Thymus (tissue), 11 donors: Measurements from ENCODE around the gene GSDMA. TPM values are rescaled to one million over a fixed set of nuclear protein-coding genes. Genes with fewer than 3 reads are reported as not detected.

Source experiments
- DNase-seq, 9 donors: peaks; one replicate each; pipeline ENCODE4 v3.0.0-alpha.2; 2013; ENCODE audit warnings: low spot score in 9 of 9, low read depth in 6 of 9, missing footprints in 1 of 9
- H3K27ac ChIP-seq, 2 donors: one replicate each; pipeline ENCODE4 v1.5.1; 2013; ENCODE audit warnings: control low read depth in 1 of 2, low read depth in 1 of 2, low read length in 1 of 2, mild to moderate bottlenecking in 1 of 2, moderate library complexity in 1 of 2
- H3K27me3 ChIP-seq, 2 donors: one replicate each; pipeline ENCODE4 v1.5.1; 2013; ENCODE audit warnings: low read length in 1 of 2; ENCODE audit not compliant: control insufficient read depth in 2 of 2, insufficient read depth in 1 of 2
- H3K36me3 ChIP-seq, 2 donors: one replicate each; pipeline ENCODE4 v1.5.1; 2013; ENCODE audit warnings: low read length in 1 of 2, mild to moderate bottlenecking in 1 of 2, moderate library complexity in 1 of 2; ENCODE audit not compliant: control insufficient read depth in 2 of 2, insufficient read depth in 2 of 2
- H3K4me1 ChIP-seq, 2 donors: one replicate each; pipeline ENCODE4 v1.5.1; 2013; ENCODE audit warnings: low read length in 2 of 2; ENCODE audit not compliant: control insufficient read depth in 2 of 2, insufficient read depth in 2 of 2
- H3K4me3 ChIP-seq, 2 donors: one replicate each; pipeline ENCODE4 v1.5.1; 2013; ENCODE audit warnings: low read length in 2 of 2, control low read depth in 1 of 2, mild to moderate bottlenecking in 1 of 2
- H3K9me3 ChIP-seq, 2 donors: one replicate each; pipeline ENCODE4 v1.5.1; 2013; ENCODE audit warnings: low read length in 1 of 2, mild to moderate bottlenecking in 1 of 2; ENCODE audit not compliant: control insufficient read depth in 2 of 2, insufficient read depth in 1 of 2
- WGBS: extraction: QIAGEN DNeasy Blood & Tissue Kit; methylation state at CpG from one replicate; pipeline ENCODE4 v1.1.7; 2013; 5-methylcytosine and 5-hydroxymethylcytosine counted together
- polyA plus RNA-seq: library from polyadenylated mRNA; stranded (reverse); fragments of 200-250 nt; gene quantifications from one replicate; pipeline ENCODE4 v1.2.3, GENCODE V29; 2013
- total RNA-seq: library from RNA; stranded (reverse); fragments of 120-200 nt; gene quantifications from one replicate; pipeline ENCODE4 v1.2.4, GENCODE V29; 2013
- donor health status: healthy.

Gene GSDMA
- total and polyA plus RNA-seq, 2 donors: 0.57 to 1.7 TPM

- no peak overlapping the region for H3K27ac ChIP-seq
- H3K9me3 ChIP-seq: no peaks in the 10 kb centered on the region
- peaks cover 2 to 22% of the 10 kb centered on the region in 2 donors for H3K4me1 ChIP-seq
- WGBS: 92% methylated on average over 6 of the region's 6 CpGs
- no peaks in the 10 kb centered on the region for H3K36me3 ChIP-seq
- H3K4me3 ChIP-seq: no peak overlapping the region
- DNase-seq: no peak
- H3K27me3 ChIP-seq: peaks cover 0 to 23% of the 10 kb centered on the region in 2 donors
Observed at GRCh38 chr17:39966771-39967170, 4.0 kb downstream of the GSDMA start.

GRCh38 chr17:39968761-39969160 is 6.0 kb downstream of the GSDMA start:
- Histone ChIP-seq H3K4me1 (peaks cover 0 to 6% of the 10 kb centered on the region in 2 donors), H3K9me3 (no peaks in the 10 kb centered on the region), H3K36me3 (no peaks in the 10 kb centered on the region), H3K4me3 (no peak overlapping the region), H3K27ac (no peak overlapping the region), H3K27me3 (peaks cover 0 to 24% of the 10 kb centered on the region in 2 donors)
- 92% methylated on average over 2 of the region's 2 CpGs for WGBS
- no peak for DNase-seq

GRCh38 chr17:39969375-39969774 is 6.6 kb downstream of the GSDMA start:
- H3K4me3 ChIP-seq: no peak overlapping the region
- no peak for DNase-seq
- no peak overlapping the region for H3K27ac ChIP-seq
- peaks cover 0 to 24% of the 10 kb centered on the region in 2 donors for H3K27me3 ChIP-seq
- 95% methylated on average over 6 of the region's 6 CpGs for WGBS
- no peaks in the 10 kb centered on the region for H3K9me3 ChIP-seq
- no peaks in the 10 kb centered on the region for H3K36me3 ChIP-seq
- H3K4me1 ChIP-seq: peaks cover 0 to 3% of the 10 kb centered on the region in 2 donors

GRCh38 chr17:39970157-39970692 is 7.4 kb downstream of the GSDMA start:
- no peaks in the 10 kb centered on the region for H3K9me3 ChIP-seq
- 80% methylated on average over 7 of the region's 7 CpGs for WGBS
- DNase-seq: no peak

GRCh38 chr17:39971076-39971603 is 8.3 kb downstream of the GSDMA start:
- no peak overlapping the region for H3K27ac ChIP-seq
- 98% methylated on average over 4 of the region's 4 CpGs for WGBS
- peaks cover 0 to 22% of the 10 kb centered on the region in 2 donors for H3K27me3 ChIP-seq
- H3K36me3 ChIP-seq: no peaks in the 10 kb centered on the region
- H3K9me3 ChIP-seq: no peaks in the 10 kb centered on the region
- peaks cover 0 to 3% of the 10 kb centered on the region in 2 donors for H3K4me1 ChIP-seq
- no peak for DNase-seq
- H3K4me3 ChIP-seq: no peak overlapping the region

More at GRCh38 chr17:39970157-39970692, 7.4 kb downstream of the GSDMA start:
- no peak overlapping the region for H3K4me3 ChIP-seq
- H3K36me3 ChIP-seq: no peaks in the 10 kb centered on the region
- H3K27ac ChIP-seq: no peak overlapping the region
- H3K4me1 ChIP-seq: peaks cover 0 to 3% of the 10 kb centered on the region in 2 donors
- peaks cover 0 to 24% of the 10 kb centered on the region in 2 donors for H3K27me3 ChIP-seq

- H3K4me1 ChIP-seq: peaks cover 0 to 3% of the 10 kb centered on the region in 2 donors
- no peak overlapping the region for H3K27ac ChIP-seq
- no peak for DNase-seq
- 47% methylated on average over 3 of the region's 3 CpGs for WGBS
- H3K27me3 ChIP-seq: peaks cover 0 to 22% of the 10 kb centered on the region in 2 donors
- H3K4me3 ChIP-seq: no peak overlapping the region
- H3K36me3 ChIP-seq: no peaks in the 10 kb centered on the region
- H3K9me3 ChIP-seq: no peaks in the 10 kb centered on the region
Observed at GRCh38 chr17:39972271-39972670, 9.5 kb downstream of the GSDMA start.

GRCh38 chr17:39973496-39973895 is 10.7 kb downstream of the GSDMA start:
- DNase-seq: no peak
- Histone ChIP-seq H3K36me3 (no peaks in the 10 kb centered on the region), H3K9me3 (no peaks in the 10 kb centered on the region), H3K4me3 (no peak overlapping the region), H3K4me1 (peaks cover 0 to 3% of the 10 kb centered on the region in 2 donors), H3K27ac (no peak overlapping the region), H3K27me3 (peaks cover 0 to 22% of the 10 kb centered on the region in 2 donors)
- WGBS: 98% methylated on average over 2 of the region's 2 CpGs

- Histone ChIP-seq H3K27me3 (peaks cover 0 to 17% of the 10 kb centered on the region in 2 donors), H3K9me3 (no peaks in the 10 kb centered on the region), H3K36me3 (no peaks in the 10 kb centered on the region), H3K4me1 (peaks cover under 1 to 7% of the 10 kb centered on the region in 2 donors), H3K27ac (no peak overlapping the region), H3K4me3 (no peak overlapping the region)
- no peak for DNase-seq
- WGBS: 87% methylated on average over 5 of the region's 5 CpGs
Observed at GRCh38 chr17:39974433-39974832, 11.6 kb downstream of the GSDMA start.

GRCh38 chr17:39975801-39976200 is 13.0 kb downstream of the GSDMA start:
- Histone ChIP-seq H3K4me3 (no peak overlapping the region), H3K27me3 (peaks cover 0 to 8% of the 10 kb centered on the region in 2 donors), H3K4me1 (peaks cover 5 to 12% of the 10 kb centered on the region in 2 donors), H3K27ac (no peak overlapping the region), H3K9me3 (no peaks in the 10 kb centered on the region), H3K36me3 (no peaks in the 10 kb centered on the region)
- no peak for DNase-seq
- 90% methylated on average over 4 of the region's 4 CpGs for WGBS
